ENCODE data around the gene NELFB.

Gene NELFB

GRCh38 chr9:137226338-137227053 is 28.6 kb upstream of the NELFB start:
- TF ChIP-seq ZFP3 (CRISPR knock-in tag; IDR thresholded peaks at IDR 0.05) (peak; percentile 82; the same call in 1 of the 2 replicates), ESRRG (CRISPR knock-in tag; IDR thresholded peaks at IDR 0.05) (no peak), TSHZ2 (CRISPR knock-in tag; IDR thresholded peaks at IDR 0.05) (no peak)
- no peak for ATAC-seq

DNA sequence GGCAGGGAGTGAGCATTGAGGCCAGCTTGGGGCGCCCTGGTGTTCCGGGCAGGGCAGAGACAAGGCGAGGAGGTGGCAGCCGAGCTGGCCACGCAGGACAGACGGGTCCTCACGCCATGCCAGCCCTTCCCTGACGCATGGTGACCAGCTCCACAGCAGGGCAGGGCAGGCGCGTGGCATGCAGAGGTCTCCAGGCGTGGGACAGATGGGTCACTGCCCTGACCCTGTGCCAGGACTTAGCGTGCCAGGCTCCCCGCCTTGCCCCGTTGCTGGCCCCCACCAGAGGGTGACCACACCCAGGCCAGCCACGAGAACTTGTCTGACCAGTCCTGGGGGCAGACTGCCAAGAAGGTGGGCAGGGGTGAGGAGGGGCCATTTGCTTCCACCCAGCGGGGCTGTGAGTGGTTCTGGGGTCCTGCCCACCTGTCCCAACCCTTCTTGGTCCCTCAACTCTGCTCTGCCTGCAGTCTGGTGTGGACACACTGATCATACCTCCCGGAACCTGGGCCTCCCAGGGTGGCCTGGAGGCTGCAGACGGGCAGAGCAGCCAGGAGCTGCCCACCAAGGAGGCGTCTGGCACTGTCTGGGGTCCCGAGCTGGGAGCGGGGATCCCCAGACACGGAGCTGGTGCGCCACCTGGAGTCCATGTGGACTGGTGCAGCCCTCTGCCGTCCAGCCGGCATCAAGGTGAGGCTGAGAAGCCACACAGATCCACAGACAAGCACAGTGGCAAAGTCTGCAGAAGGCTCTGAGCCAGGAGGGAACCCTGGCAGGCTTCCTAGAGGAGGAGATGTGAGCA is 27.9 kb upstream of the NELFB start, which contains the start of gene RNF224:
Gene RNF224, plus strand, starts transcription at position 449 of the 799 bp plus-strand sequence. CDS start 834 bp downstream, outside the sequence.
- TF ChIP-seq ESRRG (CRISPR knock-in tag; IDR thresholded peaks at IDR 0.05) (no peak), TOX (CRISPR knock-in tag; IDR thresholded peaks at IDR 0.05; ENCODE audit: borderline replicate concordance) (no peak), GLIS3 (CRISPR knock-in tag; IDR thresholded peaks at IDR 0.05) (no peak), CREB5 (CRISPR knock-in tag; IDR thresholded peaks at IDR 0.05; ENCODE audit: low read depth) (no peak), ZFP30 (CRISPR knock-in tag; IDR thresholded peaks at IDR 0.05) (no peak), CSDC2 (CRISPR knock-in tag; IDR thresholded peaks at IDR 0.05) (no peak), OSR1 (CRISPR knock-in tag; IDR thresholded peaks at IDR 0.05) (no peak), ZFP3 (CRISPR knock-in tag; IDR thresholded peaks at IDR 0.05) (no peak), RARB (CRISPR knock-in tag; IDR thresholded peaks at IDR 0.05) (no peak)
- peak; percentile 67 for ATAC-seq

- ATAC-seq, result no peak
- TF ChIP-seq ZFP30 (CRISPR knock-in tag; IDR thresholded peaks at IDR 0.05) (no peak), BACH2 (CRISPR knock-in tag; IDR thresholded peaks at IDR 0.05; ENCODE audit: borderline replicate concordance) (no peak), ISL1 (CRISPR knock-in tag; IDR thresholded peaks at IDR 0.05) (no peak), ARNTL (CRISPR knock-in tag; IDR thresholded peaks at IDR 0.05; ENCODE audit: borderline replicate concordance, low read depth) (no peak), GLIS3 (CRISPR knock-in tag; IDR thresholded peaks at IDR 0.05) (no peak), ESRRG (CRISPR knock-in tag; IDR thresholded peaks at IDR 0.05) (no peak)
Measured at GRCh38 chr9:137227853-137228505, 27.1 kb upstream of the NELFB start.

- TF ChIP-seq, protein P1, sequence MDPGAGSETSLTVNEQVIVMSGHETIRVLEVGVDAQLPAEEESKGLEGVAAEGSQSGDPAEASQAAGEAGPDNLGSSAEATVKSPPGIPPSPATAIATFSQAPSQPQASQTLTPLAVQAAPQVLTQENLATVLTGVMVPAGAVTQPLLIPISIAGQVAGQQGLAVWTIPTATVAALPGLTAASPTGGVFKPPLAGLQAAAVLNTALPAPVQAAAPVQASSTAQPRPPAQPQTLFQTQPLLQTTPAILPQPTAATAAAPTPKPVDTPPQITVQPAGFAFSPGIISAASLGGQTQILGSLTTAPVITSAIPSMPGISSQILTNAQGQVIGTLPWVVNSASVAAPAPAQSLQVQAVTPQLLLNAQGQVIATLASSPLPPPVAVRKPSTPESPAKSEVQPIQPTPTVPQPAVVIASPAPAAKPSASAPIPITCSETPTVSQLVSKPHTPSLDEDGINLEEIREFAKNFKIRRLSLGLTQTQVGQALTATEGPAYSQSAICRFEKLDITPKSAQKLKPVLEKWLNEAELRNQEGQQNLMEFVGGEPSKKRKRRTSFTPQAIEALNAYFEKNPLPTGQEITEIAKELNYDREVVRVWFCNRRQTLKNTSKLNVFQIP (CRISPR knock-in tag; IDR thresholded peaks at IDR 0.05; ENCODE audit: borderline replicate concordance, low read depth), result no peak
- no peak for TF ChIP-seq CSDC2 (CRISPR knock-in tag; IDR thresholded peaks at IDR 0.05)
- no peak for TF ChIP-seq ESRRG (CRISPR knock-in tag; IDR thresholded peaks at IDR 0.05)
- TF ChIP-seq TSHZ2 (CRISPR knock-in tag; IDR thresholded peaks at IDR 0.05), result no peak
- TF ChIP-seq ZNF8 (CRISPR knock-in tag; IDR thresholded peaks at IDR 0.05), result no peak
- TF ChIP-seq ZFP30 (CRISPR knock-in tag; IDR thresholded peaks at IDR 0.05), result no peak
- no peak for TF ChIP-seq OSR1 (CRISPR knock-in tag; IDR thresholded peaks at IDR 0.05)
- no peak for TF ChIP-seq ZFP3 (CRISPR knock-in tag; IDR thresholded peaks at IDR 0.05)
- TF ChIP-seq SNAI2 (CRISPR knock-in tag; IDR thresholded peaks at IDR 0.05), result no peak
- no peak for TF ChIP-seq ARNTL (CRISPR knock-in tag; IDR thresholded peaks at IDR 0.05; ENCODE audit: borderline replicate concordance, low read depth)
Measured at GRCh38 chr9:137228506-137228967, 26.6 kb upstream of the NELFB start.

More at GRCh38 chr9:137228506-137228967, 26.6 kb upstream of the NELFB start:
- ATAC-seq, result no peak
